Activated B cell treated with CpG ODN at 0.5 μM for 24 hours (primary cell): ENCODE data around the gene CNTNAP2. TPM values are rescaled to one million over a fixed set of nuclear protein-coding genes. Genes with fewer than 3 reads are reported as not detected.

ENCODE experiments used
- ATAC-seq: fragments of 200-7000 bp; cut with Tn5 transposase; one replicate; pipeline ENCODE4 v1.10.0; 2021; ENCODE audit warnings: low read depth, mild to moderate bottlenecking, moderate library complexity
- CTCF ChIA-PET: fragments of 350-600 bp; sonication (Branson Sonifier 250); formaldehyde crosslinking; loops from one replicate; lab custom pipeline; 2021; ENCODE audit warnings: antibody characterized with exemption; lab: Charles Lee
- POLR2A ChIA-PET: fragments of 350-600 bp; sonication (Branson Sonifier 250); formaldehyde crosslinking; loops from one replicate; lab custom pipeline; 2021; ENCODE audit warnings: antibody characterized with exemption; lab: Charles Lee
- DNase-seq: peaks from one replicate; pipeline ENCODE4 v3.0.0; 2022
- H3K27ac Mint-ChIP-seq: one replicate; pipeline ENCODE4 v1.8.0; 2020; ENCODE audit warnings: mixed read lengths
- H3K27me3 Mint-ChIP-seq: one replicate; pipeline ENCODE4 v1.8.0; 2021; ENCODE audit warnings: mixed read lengths
- H3K36me3 Mint-ChIP-seq: one replicate; pipeline ENCODE4 v1.8.0; 2021; ENCODE audit warnings: low read depth, mixed read lengths
- H3K4me1 Mint-ChIP-seq: one replicate; pipeline ENCODE4 v1.8.0; 2021; ENCODE audit warnings: mixed read lengths
- H3K4me3 Mint-ChIP-seq: one replicate; pipeline ENCODE4 v1.8.0; 2020; ENCODE audit warnings: mild to moderate bottlenecking, mixed read lengths
- H3K9me3 Mint-ChIP-seq: one replicate; pipeline ENCODE4 v1.8.0; 2020; ENCODE audit warnings: mixed read lengths
- CTCF ChIP-seq: fragments of 200-600 bp; IDR thresholded peaks from one replicate; pipeline ENCODE4 v1.8.0; 2022; ENCODE audit warnings: antibody characterized with exemption, mild to moderate bottlenecking
- intact Hi-C: fragments of 100-400 bp; cut with micrococcal nuclease; formaldehyde crosslinking; loops from one replicate; pipeline ENCODE4 v1.15.1; 2024
- total RNA-seq: library from RNA; stranded (reverse); gene quantifications from 2 replicates; pipeline ENCODE4 v1.2.3, GENCODE V29; 2022

Gene CNTNAP2
- total RNA-seq, 1 donor from 2014 or later = 0.84 TPM

GRCh38 chr7:146090023-146090645, 26.5 kb upstream of the CNTNAP2 start:
- Mint-ChIP-seq H3K4me1 (no peaks in the 10 kb centered on the region), H3K9me3 (no peaks in the 10 kb centered on the region), H3K27ac (no peak overlapping the region), H3K4me3 (no peak overlapping the region), H3K36me3 (no peaks in the 10 kb centered on the region), H3K27me3 (no peaks in the 10 kb centered on the region)
- intact Hi-C loops = loop anchor here (1.0 to 10.0 kb wide), 6 partner anchors 205 to 1635 kb away; no protein-coding TSS in a partner anchor
- ATAC-seq = peak; percentile 56
- no peak for DNase-seq
- TF ChIP-seq CTCF = no peak
- POLR2A ChIA-PET = no interaction called here
- CTCF ChIA-PET = interaction anchor here (0.5 to 2.4 kb wide), 9 partner anchors 10 to 1351 kb away, joined by 3 to 31 read pairs (median 3); no protein-coding TSS in a partner anchor

- H3K27ac Mint-ChIP-seq = no peak overlapping the region
- no peak for ATAC-seq
- H3K27me3 Mint-ChIP-seq = no peaks in the 10 kb centered on the region
- H3K9me3 Mint-ChIP-seq = no peaks in the 10 kb centered on the region
- intact Hi-C loops = loop anchor here (10.0 kb wide), 1 partner anchor 1640 kb away; no protein-coding TSS in a partner anchor
- no peak overlapping the region for H3K4me3 Mint-ChIP-seq
- ChIA-PET CTCF (interaction anchor here (1.3 kb wide), 1 partner anchor 1057 kb away, joined by 3 read pairs; no protein-coding TSS in a partner anchor), POLR2A (no interaction called here)
- DNase-seq = no peak
- H3K4me1 Mint-ChIP-seq = no peaks in the 10 kb centered on the region
- no peaks in the 10 kb centered on the region for H3K36me3 Mint-ChIP-seq
- no peak for TF ChIP-seq CTCF
These were observed 22.2 kb upstream of the CNTNAP2 start for GRCh38 chr7:146094356-146094755.

- ATAC-seq = no peak
- no peaks in the 10 kb centered on the region for H3K36me3 Mint-ChIP-seq
These were observed 19.6 kb upstream of the CNTNAP2 start for GRCh38 chr7:146096994-146097393.

GRCh38 chr7:146106319-146106718, 10.3 kb upstream of the CNTNAP2 start:
- Mint-ChIP-seq H3K4me3 (no peak overlapping the region), H3K27me3 (no peaks in the 10 kb centered on the region), H3K27ac (no peak overlapping the region), H3K36me3 (no peaks in the 10 kb centered on the region), H3K4me1 (no peaks in the 10 kb centered on the region), H3K9me3 (no peaks in the 10 kb centered on the region)
- ChIA-PET CTCF (no interaction called here), POLR2A (no interaction called here)
- ATAC-seq (no peak), DNase-seq (no peak)
- intact Hi-C loops = no loop called here
- no peak for TF ChIP-seq CTCF

More at GRCh38 chr7:146096994-146097393, 19.6 kb upstream of the CNTNAP2 start:
- ChIA-PET CTCF (no interaction called here), POLR2A (no interaction called here)
- H3K4me1 Mint-ChIP-seq = no peaks in the 10 kb centered on the region
- H3K27ac Mint-ChIP-seq = no peak overlapping the region
- no peaks in the 10 kb centered on the region for H3K9me3 Mint-ChIP-seq
- no peak overlapping the region for H3K4me3 Mint-ChIP-seq
- intact Hi-C loops = loop anchor here (10.0 kb wide), 1 partner anchor 1642 kb away; no protein-coding TSS in a partner anchor
- H3K27me3 Mint-ChIP-seq = no peaks in the 10 kb centered on the region
- TF ChIP-seq CTCF = no peak
- DNase-seq = no peak

GRCh38 chr7:146112755-146113154, 3.8 kb upstream of the CNTNAP2 start:
- no peak for ATAC-seq
- Mint-ChIP-seq H3K9me3 (no peaks in the 10 kb centered on the region), H3K27me3 (peaks cover 26% of the 10 kb centered on the region), H3K36me3 (no peaks in the 10 kb centered on the region), H3K4me3 (no peak overlapping the region), H3K4me1 (peaks cover 11% of the 10 kb centered on the region), H3K27ac (no peak overlapping the region)
- ChIA-PET CTCF (no interaction called here), POLR2A (no interaction called here)
- intact Hi-C loops = no loop called here
- no peak for DNase-seq
- no peak for TF ChIP-seq CTCF
